COLO668 (cell line): ENCODE results near the gene DDX31.
A peak's percentile ranks its signal among the peaks of the same experiment; 100 is the strongest.

Source experiments
- DNase-seq: peaks from one replicate; lab custom pipeline; 2025; ENCODE audit not compliant: unreplicated experiment; lab: John Stamatoyannopoulos, UW

DDX31 gene

GRCh38 chr9:132597073-132597775, 72.6 kb downstream of the DDX31 start:
- DNase-seq, result no peak

- DNase-seq, result no peak
Observed at GRCh38 chr9:132596200-132596599, 73.6 kb downstream of the DDX31 start.

GRCh38 chr9:132595319-132595718, 74.5 kb downstream of the DDX31 start:
- DNase-seq, result no peak

GRCh38 chr9:132594412-132594811, 75.4 kb downstream of the DDX31 start:
- DNase-seq, result no peak

DNA sequence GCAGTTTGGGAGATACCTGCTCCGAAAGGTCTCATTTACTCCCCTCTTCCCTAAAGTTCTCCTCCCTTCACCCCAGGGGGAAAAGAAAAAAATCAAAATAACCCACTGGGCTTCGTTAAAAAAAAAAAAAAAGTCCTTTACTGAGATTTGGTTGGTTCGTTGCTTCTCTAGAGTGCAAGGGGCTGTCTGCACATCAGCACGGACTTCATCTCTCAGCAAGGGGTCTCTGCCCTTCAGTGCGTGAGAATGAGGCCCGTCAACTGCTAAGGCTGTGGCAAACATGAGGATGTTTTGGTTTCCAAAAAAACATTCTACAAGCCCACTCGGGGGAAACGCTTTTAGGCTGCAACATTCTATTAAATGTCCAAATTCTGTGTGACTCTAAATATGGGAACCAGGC, 77.3 kb downstream of the DDX31 start:
- DNase-seq, result no peak

GRCh38 chr9:132591751-132592314, 78.0 kb downstream of the DDX31 start:
- DNase-seq, result no peak

DNA sequence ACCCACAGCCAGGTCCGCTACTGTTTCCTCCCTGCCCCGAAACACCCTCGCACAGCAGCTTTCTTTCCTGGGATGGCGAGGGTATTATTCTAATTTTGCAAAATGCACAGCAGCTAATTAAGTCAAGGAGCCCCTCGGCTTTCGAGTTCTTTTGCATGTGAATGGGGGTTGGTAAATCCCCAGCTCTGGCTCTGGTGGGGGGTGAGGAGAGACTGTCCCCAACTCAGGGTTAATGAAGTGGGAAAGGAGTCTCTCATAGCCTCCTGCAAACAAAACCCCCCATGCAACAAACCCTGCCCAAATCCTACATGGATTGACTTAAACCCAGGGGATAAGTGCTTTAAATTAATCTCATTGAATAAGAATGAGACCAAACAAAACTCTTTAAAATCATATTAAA, 78.5 kb downstream of the DDX31 start:
- no peak for DNase-seq

GRCh38 chr9:132590318-132591182, 79.2 kb downstream of the DDX31 start:
- no peak for DNase-seq

DNA sequence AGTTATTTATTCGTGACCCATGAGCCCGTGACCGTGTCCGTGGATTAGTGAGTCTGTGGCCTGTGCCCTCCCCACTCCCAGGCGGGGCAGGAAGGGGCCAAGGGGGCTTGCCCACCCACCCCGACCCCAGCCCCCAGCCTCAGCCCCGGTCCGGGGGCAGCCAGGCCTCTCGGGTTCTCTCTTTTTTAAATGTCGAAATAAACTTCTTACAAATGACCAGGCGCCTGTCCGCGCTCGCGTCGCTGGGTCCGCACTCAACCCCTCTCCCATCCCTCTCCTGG, 79.8 kb downstream of the DDX31 start:
- DNase-seq, result no peak

DNA sequence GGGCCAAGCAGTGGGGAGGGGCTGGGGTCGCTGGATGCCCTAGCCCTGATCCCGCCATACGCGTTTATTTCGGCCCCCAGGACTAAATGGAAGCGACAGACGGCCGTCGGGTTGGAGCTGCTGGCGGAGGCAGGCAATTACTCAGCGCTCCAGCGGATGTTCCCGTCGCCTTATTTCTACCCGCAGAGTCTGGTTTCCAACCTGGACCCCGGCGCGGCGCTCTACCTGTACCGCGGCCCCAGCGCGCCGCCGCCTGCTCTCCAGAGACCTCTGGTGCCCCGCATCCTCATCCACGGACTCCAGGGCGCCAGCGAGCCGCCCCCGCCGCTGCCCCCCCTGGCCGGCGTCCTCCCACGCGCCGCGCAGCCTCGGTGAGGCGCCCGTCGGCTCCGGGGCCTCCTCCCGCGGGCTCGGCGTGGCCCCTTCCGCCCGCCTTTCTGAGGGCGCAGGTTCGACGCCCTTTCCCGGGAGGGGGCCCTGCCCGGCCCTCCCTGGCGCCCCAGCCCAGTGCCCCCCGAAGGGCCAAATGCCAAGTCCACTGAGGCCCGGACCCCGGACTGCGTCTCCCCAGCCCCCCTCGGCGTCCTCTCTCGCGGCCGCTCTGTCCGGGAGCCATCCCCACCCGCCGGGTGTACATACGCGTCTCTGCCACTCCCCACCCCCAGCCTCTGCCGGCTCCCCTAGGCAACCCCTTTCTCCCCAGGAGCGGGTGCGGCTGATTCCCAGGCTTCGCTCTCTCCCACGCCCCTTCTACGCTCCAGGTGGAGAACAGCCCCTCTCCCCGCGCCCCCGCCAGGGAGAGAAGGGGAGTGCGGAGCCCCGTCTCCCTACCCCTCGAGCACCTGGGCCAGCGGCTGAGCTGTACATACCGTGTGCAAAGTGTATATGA, 80.4 kb downstream of the DDX31 start:
- DNase-seq, result no peak

- DNase-seq, result peak; percentile 29
Observed at GRCh38 chr9:132588501-132589147, 81.2 kb downstream of the DDX31 start.

DNA sequence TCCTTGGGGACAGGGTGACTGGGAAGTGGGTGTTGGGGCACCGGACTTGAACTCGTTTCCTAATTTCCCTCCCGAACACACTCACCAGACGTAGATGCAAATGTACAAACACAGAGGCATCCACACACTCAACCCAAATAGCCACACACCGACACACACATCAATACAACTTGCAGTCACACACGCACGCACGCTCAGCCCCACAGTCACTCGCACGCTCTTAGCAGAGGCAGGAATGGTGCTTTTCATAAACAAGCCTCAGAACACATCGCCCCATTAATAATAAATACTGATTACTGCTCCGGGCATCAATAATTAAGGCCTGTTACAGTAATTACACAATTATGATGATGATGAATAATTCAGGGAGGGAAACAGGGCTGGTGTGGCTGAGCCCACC, 81.7 kb downstream of the DDX31 start:
- DNase-seq, result no peak

- DNase-seq, result no peak
Observed at GRCh38 chr9:132587592-132587955, 82.2 kb downstream of the DDX31 start.

DNA sequence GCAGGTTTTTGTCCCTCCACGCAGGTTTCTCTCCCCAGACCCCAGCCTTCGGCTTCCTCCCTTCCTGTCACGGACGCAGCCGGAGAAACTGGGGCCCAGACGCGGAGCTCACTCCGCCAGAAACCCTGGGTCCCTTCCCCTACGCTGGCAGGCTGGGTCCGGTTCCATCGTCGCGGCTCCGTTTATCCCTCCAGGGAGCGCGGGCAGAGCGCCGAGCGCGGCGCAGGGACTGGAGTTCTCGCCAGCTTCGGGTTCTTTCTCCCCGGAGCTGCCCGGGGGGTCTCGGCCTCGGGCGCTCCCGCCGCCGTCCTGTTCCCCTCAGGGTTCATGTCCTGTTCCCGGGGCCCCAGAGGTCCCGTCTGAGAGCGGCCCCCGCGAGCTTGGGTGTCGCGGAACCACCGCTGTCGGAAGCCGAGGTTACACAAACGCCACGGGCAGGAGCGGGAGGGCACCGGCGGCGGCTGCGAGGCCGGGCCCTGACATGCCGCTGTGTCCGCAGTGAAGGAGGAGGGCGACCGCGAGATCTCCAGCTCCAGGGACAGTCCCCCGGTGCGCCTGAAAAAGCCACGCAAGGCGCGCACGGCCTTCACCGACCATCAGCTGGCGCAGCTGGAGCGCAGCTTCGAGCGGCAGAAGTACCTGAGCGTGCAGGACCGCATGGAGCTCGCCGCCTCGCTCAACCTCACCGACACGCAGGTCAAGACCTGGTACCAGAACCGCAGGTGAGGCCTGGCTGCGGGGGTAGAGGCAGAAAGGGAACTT, 82.8 kb downstream of the DDX31 start:
- no peak for DNase-seq

- no peak for DNase-seq
Observed at GRCh38 chr9:132585954-132586829, 83.6 kb downstream of the DDX31 start.

DNA sequence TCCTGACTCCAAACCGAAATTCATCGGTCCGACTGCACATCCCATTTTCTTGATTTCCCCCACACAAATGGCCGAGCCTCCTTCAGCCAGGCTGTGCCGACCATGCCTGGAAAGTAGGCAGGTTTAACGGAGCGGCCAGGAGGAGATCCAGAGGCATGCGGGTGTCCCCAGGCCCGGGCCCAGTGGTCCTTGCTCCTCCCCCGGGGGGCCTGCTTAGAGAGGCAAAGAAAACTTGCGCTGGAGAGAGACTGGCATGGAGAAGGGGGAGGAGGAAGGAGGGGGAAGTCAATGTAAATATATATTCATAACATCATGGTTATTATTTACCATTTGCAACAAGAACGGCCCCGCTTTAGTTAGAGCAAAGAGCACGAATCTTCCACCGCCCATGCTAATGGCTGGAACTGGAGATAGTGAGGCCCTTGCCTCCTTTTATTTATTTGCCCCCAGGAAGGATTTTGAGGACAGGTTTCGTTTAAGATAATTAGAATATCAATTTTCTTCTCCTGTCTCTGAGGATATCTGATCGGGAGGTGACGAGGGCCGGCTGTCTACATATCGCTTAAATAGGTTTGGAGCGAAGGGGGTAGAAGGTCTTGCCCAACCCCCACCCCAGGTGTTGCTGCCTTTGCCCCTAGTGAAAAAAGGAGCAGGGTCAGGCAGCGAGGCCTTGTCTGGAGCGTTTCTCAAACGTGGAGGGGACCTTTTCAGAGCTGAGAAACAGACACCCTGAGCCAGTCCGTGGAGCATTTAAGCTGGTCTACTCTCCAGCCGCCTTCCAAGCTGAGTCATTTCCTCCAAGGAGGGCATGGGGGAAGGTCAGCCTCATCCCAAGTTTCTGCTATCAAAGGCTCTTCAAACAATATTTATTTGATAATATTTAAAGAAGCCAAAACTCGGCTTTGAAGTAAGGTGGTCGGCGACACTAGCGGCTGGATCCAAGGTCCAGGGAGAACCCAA, 84.9 kb downstream of the DDX31 start:
- DNase-seq, result no peak

DNA sequence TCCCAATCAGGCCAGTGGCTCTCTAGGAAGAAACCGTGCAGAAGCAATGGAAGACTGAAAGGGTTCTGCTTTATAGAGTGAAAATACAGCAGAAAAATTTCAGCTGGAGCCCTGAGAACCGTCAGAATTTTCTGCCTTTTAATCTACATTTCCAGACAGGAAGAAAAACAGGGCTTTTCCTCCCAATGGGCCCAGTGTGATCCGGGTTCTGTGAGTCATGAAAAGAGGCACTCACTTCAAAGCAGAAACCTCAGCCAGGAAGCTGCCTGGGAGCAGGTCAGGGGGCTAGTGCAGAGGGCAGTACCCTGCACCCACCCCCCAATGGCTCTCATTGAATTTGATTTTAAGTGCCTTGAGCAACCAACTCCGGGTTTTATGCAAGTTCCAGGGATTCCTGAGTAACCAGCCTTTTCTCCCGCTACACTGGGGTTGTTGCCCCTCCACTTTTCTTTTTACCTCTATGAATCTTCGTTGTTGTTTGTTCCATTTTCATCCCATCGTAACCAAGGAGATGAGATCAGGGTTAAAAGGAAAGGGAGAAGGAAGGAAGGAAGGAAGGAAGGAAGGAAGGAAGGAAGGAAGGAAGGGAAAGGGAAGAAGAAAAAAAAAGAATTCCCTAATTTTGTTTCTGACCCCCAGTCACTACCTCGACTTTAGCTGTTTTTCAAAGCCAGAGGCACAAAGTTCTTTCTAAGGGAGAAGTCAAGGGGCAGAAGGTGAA, 86.0 kb downstream of the DDX31 start:
- DNase-seq, result no peak
